Calu3 (cell line): ENCODE data around the gene KIF26A. TPM values are rescaled to one million over a fixed set of nuclear protein-coding genes. Genes with fewer than 3 reads are reported as not detected.

ENCODE experiments used
- BruUV-seq: library from RNA; stranded (reverse); fragments of 400-500 nt; replicated peaks from 2 replicates; lab custom pipeline; 2021; lab: Mats Ljungman, UMichigan
- CTCF ChIA-PET: fragments of 300-600 bp; sonication (Branson Sonifier 250); formaldehyde crosslinking; loops from one replicate; lab custom pipeline; 2022; ENCODE audit warnings: antibody characterized with exemption; lab: Charles Lee
- DNase-seq: peaks from one replicate; pipeline ENCODE4 v3.0.0; 2022
- H3K27ac Mint-ChIP-seq: one replicate; pipeline ENCODE4 v1.8.0; 2022; ENCODE audit warnings: mixed read lengths; ENCODE audit not compliant: unreplicated experiment
- H3K27me3 Mint-ChIP-seq: one replicate; pipeline ENCODE4 v1.8.0; 2022; ENCODE audit warnings: mixed read lengths; ENCODE audit not compliant: unreplicated experiment
- H3K36me3 Mint-ChIP-seq: one replicate; pipeline ENCODE4 v1.8.0; 2022; ENCODE audit warnings: mild to moderate bottlenecking, moderate library complexity, mixed read lengths; ENCODE audit not compliant: insufficient read depth, unreplicated experiment
- H3K4me1 Mint-ChIP-seq: one replicate; pipeline ENCODE4 v1.8.0; 2022; ENCODE audit warnings: mild to moderate bottlenecking, low read depth, mixed read lengths; ENCODE audit not compliant: unreplicated experiment
- H3K4me3 Mint-ChIP-seq: one replicate; pipeline ENCODE4 v1.8.0; 2022; ENCODE audit warnings: mild to moderate bottlenecking, low read depth, moderate library complexity, mixed read lengths; ENCODE audit not compliant: unreplicated experiment
- H3K9me3 Mint-ChIP-seq: one replicate; pipeline ENCODE4 v1.8.0; 2022; ENCODE audit warnings: low read depth, mixed read lengths; ENCODE audit not compliant: unreplicated experiment
- CTCF ChIP-seq: fragments of 200-600 bp; IDR thresholded peaks from one replicate; pipeline ENCODE4 v1.8.0; 2022; ENCODE audit warnings: antibody characterized with exemption; ENCODE audit not compliant: unreplicated experiment
- intact Hi-C: fragments of 100-400 bp; cut with micrococcal nuclease; formaldehyde crosslinking; loops from one replicate; pipeline ENCODE4 v1.10.0; 2022; ENCODE audit not compliant: unreplicated experiment
- total RNA-seq: library from RNA; stranded (reverse); gene quantifications from 2 replicates; pipeline ENCODE4 v1.2.3, GENCODE V29; 2022

Gene KIF26A
- total RNA-seq, 1 experiment from 2014 or later: 0.07 TPM

- no peaks in the 10 kb centered on the region for H3K9me3 Mint-ChIP-seq
- no peak for DNase-seq
- CTCF ChIA-PET: interaction anchor here (1.0 kb wide), 1 partner anchor 9 kb away, joined by 3 read pairs; no protein-coding TSS in a partner anchor
- H3K27ac Mint-ChIP-seq: no peak overlapping the region
- no peaks in the 10 kb centered on the region for H3K4me1 Mint-ChIP-seq
- intact Hi-C loops: no loop called here
- no TSS peak for BruUV-seq
- H3K4me3 Mint-ChIP-seq: no peak overlapping the region
- H3K27me3 Mint-ChIP-seq: no peaks in the 10 kb centered on the region
- TF ChIP-seq CTCF: no peak
- peaks cover 6% of the 10 kb centered on the region for H3K36me3 Mint-ChIP-seq
Observed at GRCh38 chr14:104227806-104228205, 89.4 kb downstream of the KIF26A start.

GRCh38 chr14:104228221-104228620 is 89.8 kb downstream of the KIF26A start:
- Mint-ChIP-seq H3K27ac (no peak overlapping the region), H3K36me3 (peaks cover 6% of the 10 kb centered on the region), H3K4me3 (no peak overlapping the region), H3K4me1 (no peaks in the 10 kb centered on the region), H3K27me3 (no peaks in the 10 kb centered on the region), H3K9me3 (no peaks in the 10 kb centered on the region)
- CTCF ChIA-PET: no interaction called here
- no TSS peak for BruUV-seq
- no peak for DNase-seq
- intact Hi-C loops: no loop called here
- TF ChIP-seq CTCF: no peak

DNA sequence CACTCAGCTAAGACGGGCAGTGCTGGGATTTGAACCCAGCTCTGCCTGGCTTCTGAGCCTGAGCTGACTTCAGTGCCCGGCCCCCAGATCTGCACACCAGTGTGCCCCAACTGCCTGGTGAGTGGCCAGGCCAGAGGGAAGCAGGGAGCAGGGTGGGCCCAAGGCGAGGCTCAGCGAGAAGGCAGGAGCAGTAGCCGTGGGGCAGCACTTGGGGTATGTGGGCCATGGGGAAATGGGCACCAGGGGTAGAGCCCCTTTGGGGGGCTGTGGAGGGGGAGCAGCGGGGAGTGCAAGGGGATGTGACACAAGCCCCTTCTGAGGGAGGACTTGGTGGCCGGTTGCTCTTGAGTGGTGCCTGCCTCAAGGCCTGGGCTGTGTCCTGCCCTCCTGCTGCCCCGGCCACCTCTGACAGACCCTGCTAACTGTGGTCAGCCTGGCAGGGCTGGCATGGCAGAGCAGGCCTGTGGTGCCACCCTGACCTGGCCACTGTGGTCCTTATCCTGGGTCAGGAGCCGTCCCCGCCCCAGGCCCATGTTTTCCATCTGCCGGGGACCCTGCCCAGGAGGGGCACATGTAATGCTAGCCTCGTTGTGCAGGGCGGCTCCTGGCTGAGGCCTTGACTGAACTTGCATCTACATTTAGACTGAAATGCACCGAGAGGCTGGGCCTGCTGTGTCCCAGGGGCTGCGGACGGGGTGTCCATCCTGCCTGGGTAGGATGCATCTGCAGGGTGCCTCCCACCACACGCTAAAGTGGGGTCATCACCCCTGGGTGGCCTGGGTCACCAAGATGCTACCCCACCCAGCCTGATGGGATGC is 90.5 kb downstream of the KIF26A start:
- no peaks in the 10 kb centered on the region for H3K4me1 Mint-ChIP-seq
- H3K9me3 Mint-ChIP-seq: peaks cover 5% of the 10 kb centered on the region
- no TSS peak for BruUV-seq
- H3K27ac Mint-ChIP-seq: no peak overlapping the region
- no peaks in the 10 kb centered on the region for H3K27me3 Mint-ChIP-seq
- CTCF ChIA-PET: no interaction called here
- no peak overlapping the region for H3K4me3 Mint-ChIP-seq
- DNase-seq: no peak
- intact Hi-C loops: no loop called here
- TF ChIP-seq CTCF: no peak
- H3K36me3 Mint-ChIP-seq: peaks cover 6% of the 10 kb centered on the region

DNA sequence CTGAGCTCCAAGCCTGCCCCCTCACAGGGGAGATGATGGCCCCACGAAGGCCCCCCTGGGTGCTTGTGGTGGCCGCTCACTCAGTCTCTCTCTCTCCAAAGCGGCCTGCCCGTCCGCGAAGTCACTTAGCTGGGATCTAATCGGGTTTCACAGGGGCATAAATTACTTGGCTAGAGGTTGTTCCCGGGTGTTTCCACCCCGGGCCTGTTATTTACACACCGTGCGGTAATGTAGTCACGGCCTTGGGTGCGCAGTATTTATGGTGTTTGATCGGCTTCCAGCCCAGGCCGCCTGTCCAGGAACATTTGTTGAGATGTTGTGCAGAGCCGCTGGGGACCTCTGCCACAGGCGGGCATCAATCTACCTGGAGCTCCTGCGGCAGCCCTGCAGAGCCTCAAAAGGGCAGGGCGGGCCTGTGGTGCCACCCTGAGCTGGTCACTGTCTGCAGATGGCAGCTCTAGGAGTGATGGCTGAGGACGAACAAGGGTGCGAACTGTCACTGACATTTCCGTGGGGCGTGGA is 91.2 kb downstream of the KIF26A start:
- no peak overlapping the region for H3K4me3 Mint-ChIP-seq
- no peaks in the 10 kb centered on the region for H3K4me1 Mint-ChIP-seq
- no TSS peak for BruUV-seq
- DNase-seq: no peak
- intact Hi-C loops: no loop called here
- no peak for TF ChIP-seq CTCF
- peaks cover 6% of the 10 kb centered on the region for H3K36me3 Mint-ChIP-seq
- H3K27me3 Mint-ChIP-seq: no peaks in the 10 kb centered on the region
- H3K27ac Mint-ChIP-seq: no peak overlapping the region
- peaks cover 5% of the 10 kb centered on the region for H3K9me3 Mint-ChIP-seq
- CTCF ChIA-PET: no interaction called here
